Mucosa of descending colon (tissue), 3 donors: ENCODE data around the gene MTTP. TPM values are rescaled to one million over a fixed set of nuclear protein-coding genes. Genes with fewer than 3 reads are reported as not detected.

ENCODE experiments used
- ATAC-seq: fragments of 200-7000 bp; cut with Tn5 transposase; one replicate; pipeline ENCODE4 v1.9.1; 2020; ENCODE audit warnings: mild to moderate bottlenecking, moderate library complexity
- DNase-seq, 3 donors: peaks; one replicate each; pipeline ENCODE4 v3.0.0-alpha.2; 2020
- H3K36me3 ChIP-seq: fragments of 200-600 bp; one replicate; pipeline ENCODE4 v1.8.0; 2021; ENCODE audit warnings: low read depth, mild to moderate bottlenecking
- H3K4me1 ChIP-seq: fragments of 200-600 bp; one replicate; pipeline ENCODE4 v1.8.0; 2021; ENCODE audit warnings: low read depth, mild to moderate bottlenecking
- H3K4me3 ChIP-seq: fragments of 200-600 bp; one replicate; pipeline ENCODE4 v1.8.0; 2021; ENCODE audit warnings: mild to moderate bottlenecking
- H3K9me3 ChIP-seq: fragments of 200-600 bp; one replicate; pipeline ENCODE4 v1.8.0; 2021; ENCODE audit warnings: mild to moderate bottlenecking
- CTCF ChIP-seq: fragments of 200-600 bp; IDR thresholded peaks from one replicate; pipeline ENCODE4 v1.8.0; 2022; ENCODE audit warnings: antibody characterized with exemption, mild to moderate bottlenecking
- intact Hi-C, 2 donors: fragments of 100-400 bp; cut with DNase I in 1 of 2; cut with micrococcal nuclease in 1 of 2; formaldehyde crosslinking; loops; one replicate each; pipeline versions ENCODE4 v1.11.0 to v1.11.1; 2022; cut with DNase I, micrococcal nuclease
- total RNA-seq, 3 donors: library from RNA; stranded (reverse); fragmentation: NEBNext Ultra II Directional in 2 of 3; extraction: Animal tissue kit (Norgen Biotek cat#: 25700) in 2 of 3; gene quantifications; one replicate each; pipeline versions ENCODE4 v1.2.1 to v1.2.4, GENCODE V29; 2021 to 2023
- donor health status: DM: no; HTN: no; CAD: no; lungs with moderate emphysema.
- donor health status: DM: no; HTN: no; CAD: no.
- donor health status: DM: no; HTN: yes; CAD: no.

MTTP gene
- total RNA-seq, 3 donors from 2014 or later: 0.20 to 1.5 (median 0.22) TPM

DNA sequence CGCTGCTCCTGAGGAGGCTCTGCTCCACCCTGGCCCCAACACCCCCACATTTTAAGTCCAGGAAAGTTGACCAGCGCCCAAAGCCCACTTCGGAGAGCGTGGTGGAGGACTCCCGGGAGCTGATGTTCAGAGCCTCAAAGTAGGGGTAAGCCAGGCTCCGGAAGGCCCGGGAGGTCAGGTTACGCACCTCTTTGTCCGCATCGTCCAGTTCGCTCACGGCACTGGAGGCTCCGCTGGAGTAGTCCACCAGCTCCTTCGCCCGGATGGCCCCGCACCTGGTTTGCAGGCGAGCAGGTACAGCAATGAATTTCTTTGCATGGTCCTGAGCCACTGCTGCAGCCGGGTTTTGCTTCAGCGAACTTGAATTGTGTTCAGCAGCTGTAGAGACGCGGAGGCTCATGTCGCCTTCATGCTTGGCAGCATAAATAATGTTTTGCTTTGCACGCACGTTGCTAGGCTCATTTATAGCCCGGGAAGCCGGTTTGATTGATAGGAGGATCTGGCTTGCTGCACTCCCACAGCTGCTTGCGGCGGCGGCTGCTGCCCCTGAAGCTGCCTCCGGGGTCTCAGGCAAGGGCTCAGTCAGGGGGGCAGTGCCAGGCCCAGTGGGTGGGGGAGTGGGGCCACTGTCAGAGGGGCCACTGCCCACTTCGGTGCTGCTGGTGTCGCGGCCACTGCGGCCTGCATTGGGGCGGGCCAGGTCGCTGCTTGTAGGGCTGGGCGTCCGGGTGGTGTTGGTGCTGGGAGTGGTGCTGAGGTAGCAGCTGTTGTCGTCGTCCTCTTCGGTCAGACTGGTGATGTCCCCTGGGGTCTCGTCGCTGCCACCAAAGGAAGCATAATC lies 78.2 kb downstream of the MTTP start:
- DNase-seq (no peak), ATAC-seq (no peak)
- intact Hi-C loops: no loop called here
- Histone ChIP-seq H3K4me3 (no peak overlapping the region), H3K36me3 (no peaks in the 10 kb centered on the region), H3K9me3 (no peaks in the 10 kb centered on the region), H3K4me1 (no peaks in the 10 kb centered on the region)
- no peak for TF ChIP-seq CTCF

- no peaks in the 10 kb centered on the region for H3K36me3 ChIP-seq
- ATAC-seq (no peak), DNase-seq (no peak)
- H3K4me3 ChIP-seq: no peak overlapping the region
- intact Hi-C loops: no loop called here
- no peaks in the 10 kb centered on the region for H3K9me3 ChIP-seq
- TF ChIP-seq CTCF: no peak
- no peaks in the 10 kb centered on the region for H3K4me1 ChIP-seq
These were observed 79.3 kb downstream of the MTTP start for GRCh38 chr4:99653916-99654315.

- H3K4me3 ChIP-seq: no peak overlapping the region
- ATAC-seq (no peak), DNase-seq (no peak)
- H3K9me3 ChIP-seq: no peaks in the 10 kb centered on the region
- H3K36me3 ChIP-seq: no peaks in the 10 kb centered on the region
- intact Hi-C loops: no loop called here
- TF ChIP-seq CTCF: no peak
- H3K4me1 ChIP-seq: no peaks in the 10 kb centered on the region
These were observed 79.7 kb downstream of the MTTP start for GRCh38 chr4:99654361-99654761.

DNA sequence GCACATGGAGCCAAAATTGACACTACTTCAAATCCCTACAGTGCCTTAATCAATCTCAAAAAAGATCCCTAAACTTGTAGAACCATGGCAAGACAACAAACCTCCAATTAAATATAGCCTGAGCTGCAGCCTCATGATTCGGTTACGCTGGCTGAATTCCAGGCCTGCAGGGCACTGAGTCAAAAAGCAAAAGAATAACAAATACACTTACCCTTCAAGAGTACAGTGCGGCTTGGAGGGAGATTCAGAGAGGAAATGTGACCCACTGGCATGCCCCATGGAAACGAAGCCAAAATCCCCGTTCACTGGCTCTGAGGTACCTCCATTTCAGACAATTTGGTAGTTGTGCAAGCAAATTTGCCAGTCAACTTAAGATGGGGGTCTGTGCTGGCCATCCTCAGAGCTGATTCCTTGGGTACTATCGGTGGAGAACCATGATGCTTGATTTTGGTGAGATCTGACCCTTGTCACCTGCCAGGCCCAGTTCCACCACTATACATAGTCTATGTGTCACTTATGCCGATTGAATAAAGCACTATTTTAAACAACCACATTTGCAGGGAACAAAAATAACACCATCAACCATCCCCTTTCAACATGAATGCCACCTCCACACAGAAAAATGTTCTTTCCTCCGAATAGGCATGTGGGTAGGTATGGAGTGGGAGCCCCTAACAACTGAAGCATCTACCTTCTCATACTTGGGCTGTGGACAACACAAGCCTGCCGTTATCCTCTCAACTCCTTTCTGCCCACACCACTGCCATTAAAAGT lies 80.9 kb downstream of the MTTP start:
- ATAC-seq (no peak), DNase-seq (no peak)
- Histone ChIP-seq H3K9me3 (no peaks in the 10 kb centered on the region), H3K4me1 (no peaks in the 10 kb centered on the region), H3K4me3 (no peak overlapping the region), H3K36me3 (no peaks in the 10 kb centered on the region)
- intact Hi-C loops: no loop called here
- no peak for TF ChIP-seq CTCF

DNA sequence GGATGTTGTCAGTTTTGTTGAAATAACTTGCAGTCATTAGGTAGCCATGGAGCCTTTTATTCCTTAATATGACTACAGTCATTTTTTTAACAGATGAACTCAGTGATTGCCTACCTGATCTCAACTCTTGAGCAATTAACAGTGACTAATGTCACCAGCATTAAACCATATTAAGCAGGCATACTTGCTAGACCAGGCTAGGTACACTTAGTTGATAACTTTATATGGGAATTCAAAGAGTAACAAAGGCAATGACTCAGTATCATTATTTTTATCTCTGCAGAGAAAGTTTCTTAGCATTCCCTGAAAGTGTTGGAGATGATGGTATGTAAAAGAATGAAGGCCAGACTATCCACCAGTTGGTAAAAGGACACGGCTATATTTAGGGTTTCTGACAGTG lies 83.2 kb downstream of the MTTP start, which contains the start of gene C4orf54:
Gene C4orf54, minus strand, starts transcription at position 31 of the 400 bp plus-strand sequence. CDS start 3,180 bp downstream, outside the sequence.
- H3K36me3 ChIP-seq: no peaks in the 10 kb centered on the region
- no peaks in the 10 kb centered on the region for H3K9me3 ChIP-seq
- H3K4me1 ChIP-seq: no peaks in the 10 kb centered on the region
- intact Hi-C loops: no loop called here
- DNase-seq (no peak), ATAC-seq (no peak)
- H3K4me3 ChIP-seq: no peak within 1 kb of the TSS
- no peak for TF ChIP-seq CTCF
